ENCODE data around the gene TSPAN5.

Gene TSPAN5

DNA sequence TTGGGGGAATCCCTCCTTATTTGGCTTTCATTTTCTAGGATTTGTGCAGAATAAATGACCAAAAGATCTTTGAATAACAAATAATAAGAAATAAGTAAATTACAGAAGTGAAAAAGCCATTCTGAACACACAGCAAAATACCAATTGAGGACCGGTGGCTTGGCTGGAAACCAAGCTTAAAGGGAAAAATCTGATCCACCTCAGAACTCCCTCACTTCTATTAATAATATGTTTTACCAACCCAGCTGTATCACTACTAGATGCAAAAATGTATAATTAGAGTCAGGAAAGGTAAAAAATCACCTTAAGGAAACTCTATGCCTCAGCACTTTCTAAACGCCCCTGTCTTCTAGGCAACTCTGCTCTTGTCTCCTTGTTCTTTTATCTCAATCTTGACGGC, 77.3 kb downstream of the TSPAN5 start:
- DNase-seq: no peak

DNA sequence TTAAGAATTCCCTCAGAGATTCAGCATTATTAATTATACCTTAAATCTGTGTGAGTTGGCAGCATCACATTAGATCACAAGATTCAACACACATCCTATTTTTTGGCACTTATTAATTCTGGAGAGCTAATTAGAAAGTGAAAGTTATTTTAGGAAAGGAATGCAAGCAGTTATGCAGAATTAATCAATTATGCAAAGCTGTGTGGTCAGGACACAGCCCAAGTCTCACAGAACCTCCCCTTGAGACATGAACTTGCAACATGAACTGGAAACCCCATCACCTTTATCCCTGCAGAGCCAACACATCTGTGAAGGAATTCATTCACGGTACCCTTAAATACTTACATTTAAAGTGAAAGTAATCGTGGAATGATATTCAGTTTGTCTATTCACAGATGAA, 80.5 kb downstream of the TSPAN5 start:
- DNase-seq: no peak

DNA sequence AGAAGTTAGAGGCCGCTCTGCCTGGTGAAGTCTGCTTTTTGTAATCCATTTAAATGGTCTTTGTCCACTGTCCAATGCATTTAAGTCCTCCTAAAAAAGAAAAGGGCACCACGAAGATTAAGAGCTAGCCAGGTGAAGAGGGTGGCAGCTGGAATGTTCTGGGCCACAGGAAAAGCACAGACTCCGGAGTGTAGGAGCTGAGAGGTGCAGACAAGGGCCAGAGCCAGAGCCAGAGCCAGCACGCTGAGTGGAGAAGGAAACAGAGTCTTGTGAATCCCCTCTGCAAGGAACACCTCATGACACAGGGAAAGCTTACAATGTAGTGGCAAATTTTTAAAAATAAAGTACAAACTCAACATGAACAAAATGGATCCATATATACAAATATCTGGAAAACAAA, 83.6 kb downstream of the TSPAN5 start:
- no peak for DNase-seq

DNA sequence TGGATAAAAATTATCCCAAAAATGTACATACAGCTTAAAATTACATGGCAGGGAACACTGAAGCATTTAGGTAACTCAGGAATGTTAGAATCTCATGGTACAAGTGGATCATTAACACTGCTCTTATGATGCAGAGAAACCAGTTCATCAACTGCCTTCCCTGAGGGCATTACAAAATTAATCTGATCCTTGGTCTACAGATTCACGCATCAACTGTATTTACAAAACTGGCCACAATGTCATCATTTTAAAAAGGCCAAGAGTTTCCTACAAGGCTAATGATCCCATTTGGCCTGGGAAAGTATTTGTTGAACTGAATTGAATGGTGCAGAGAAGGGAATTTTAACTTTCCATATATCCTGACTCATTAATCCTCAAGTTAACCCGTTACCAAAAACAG, 84.6 kb downstream of the TSPAN5 start:
- DNase-seq: no peak

DNA sequence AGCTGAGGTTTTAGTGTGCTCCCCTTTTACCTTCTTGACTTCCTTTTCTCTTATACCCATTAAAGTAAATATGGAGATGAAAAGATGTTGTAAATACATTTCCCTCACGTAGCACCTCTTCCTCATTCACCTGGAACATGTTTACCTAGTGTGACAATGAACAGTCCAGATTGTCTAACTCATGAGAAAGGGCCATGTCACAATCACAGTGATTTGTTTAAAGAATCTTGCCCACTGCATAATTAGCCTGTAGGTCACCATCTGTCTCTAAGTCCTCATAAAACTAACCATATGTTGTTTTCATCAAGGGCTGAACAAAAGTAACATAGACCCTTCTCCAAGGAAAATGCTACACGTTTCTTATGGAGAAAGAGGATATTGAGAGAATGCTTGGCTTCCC, 85.7 kb downstream of the TSPAN5 start:
- peak; percentile 91 for DNase-seq

DNA sequence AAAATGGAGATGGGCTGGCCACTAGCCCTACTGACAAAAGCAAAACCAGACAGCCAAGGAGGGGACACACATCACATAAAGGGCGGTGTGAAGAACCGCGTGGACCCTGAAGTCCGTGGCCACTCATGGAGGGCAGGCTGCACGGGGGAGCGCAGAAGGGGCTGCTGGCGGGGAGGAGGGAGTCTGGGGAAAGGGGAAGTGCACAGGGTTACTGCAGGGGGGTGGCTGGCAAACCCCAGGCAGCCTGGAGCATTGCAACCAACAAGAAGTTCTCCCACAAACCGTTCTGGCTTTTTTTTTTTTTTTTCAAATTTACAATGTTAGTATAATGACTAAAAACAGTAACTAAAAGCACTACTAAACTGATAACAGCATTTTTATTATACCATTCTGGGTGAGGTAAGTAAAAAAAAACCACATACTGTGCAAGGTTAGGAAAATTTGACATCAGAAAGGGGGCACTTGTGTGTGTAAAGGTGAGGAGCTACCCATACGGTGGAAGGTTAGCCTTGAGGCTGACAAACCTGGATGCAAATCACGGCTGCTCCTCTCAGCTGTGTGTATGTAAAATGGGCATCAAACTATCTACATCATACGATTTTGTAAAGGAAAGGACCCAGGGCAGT, 87.1 kb downstream of the TSPAN5 start:
- no peak for DNase-seq

DNA sequence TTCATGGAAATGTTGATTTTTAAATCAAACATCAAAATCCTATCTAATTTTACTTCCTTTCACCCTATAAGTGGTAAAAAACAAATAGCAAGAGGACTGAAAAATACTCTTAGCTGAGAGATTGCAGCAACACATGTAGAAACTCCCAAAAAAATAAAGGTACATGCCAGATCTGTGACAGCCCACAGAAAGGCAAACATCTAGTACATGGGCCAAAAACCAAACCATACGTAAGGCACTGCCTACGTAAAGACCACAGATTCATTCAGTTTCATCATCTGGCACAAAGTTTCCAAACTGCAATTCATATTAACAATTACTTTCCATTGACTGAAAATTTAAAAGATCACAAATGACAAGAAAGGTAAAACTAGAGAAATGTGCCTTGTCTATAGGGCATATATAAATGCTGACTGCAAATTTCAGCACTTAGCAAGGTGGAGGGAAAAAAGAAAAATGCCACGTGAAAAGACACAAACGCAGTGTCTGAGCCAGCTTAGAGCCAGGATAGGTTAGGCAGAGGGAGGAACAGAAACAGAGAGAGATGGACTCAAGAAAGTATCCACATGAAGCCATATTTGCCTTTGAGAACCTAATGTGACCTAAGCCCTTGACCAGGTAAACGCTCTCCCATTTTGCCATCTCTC, 88.1 kb downstream of the TSPAN5 start:
- no peak for DNase-seq

DNA sequence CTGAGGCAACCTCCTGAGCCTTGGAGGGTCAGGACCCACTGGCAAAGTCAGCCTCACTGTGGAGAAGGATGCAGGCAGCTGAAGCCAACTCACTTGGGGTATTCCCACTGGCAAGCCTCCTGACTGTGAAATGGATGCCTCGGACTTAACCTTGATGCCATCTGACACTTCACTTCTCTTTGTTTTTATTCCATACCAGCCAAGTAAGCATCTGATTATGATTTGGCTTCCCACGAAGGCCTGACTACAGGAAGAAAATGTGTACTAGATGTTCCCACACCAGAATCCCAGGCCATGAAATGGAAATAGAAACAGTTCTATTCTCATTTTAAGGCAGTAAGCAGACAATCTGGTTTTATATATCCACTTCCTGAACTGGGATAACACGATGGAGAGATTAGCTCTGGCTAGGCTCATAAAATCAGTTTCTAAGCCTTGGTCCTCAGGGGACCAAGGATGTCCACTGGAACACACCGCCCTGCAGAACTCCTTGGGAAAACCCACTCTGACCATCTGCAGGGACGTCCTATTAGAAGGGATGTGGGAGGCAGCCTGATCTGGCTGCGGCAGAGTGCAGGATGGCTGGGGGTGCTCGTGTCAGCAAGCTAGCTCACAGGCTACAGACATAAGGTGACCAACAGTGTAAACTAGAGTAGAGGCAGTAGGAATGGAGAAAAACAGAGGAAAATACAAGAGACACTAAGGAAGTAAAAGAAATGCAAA, 89.3 kb downstream of the TSPAN5 start:
- DNase-seq: no peak

DNA sequence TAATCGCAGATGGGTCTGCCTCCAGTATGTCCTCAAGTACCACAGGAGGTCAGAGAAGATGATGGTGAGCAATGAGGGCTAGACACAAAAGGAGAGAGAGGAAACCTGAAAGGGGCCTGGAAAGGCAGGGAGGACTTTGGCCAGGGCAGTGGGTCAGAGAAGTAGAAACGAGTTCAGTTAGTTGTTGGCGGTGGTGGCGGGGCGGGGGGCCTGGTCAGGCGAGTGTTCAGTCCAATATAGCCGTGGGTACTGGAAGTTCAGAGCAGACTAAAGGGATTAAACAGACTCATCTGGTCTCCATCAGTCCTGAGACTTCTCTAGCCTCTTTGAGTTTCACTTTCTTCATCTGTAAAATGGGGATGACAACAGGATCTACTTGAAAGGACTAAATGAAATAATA, 90.8 kb downstream of the TSPAN5 start:
- no peak for DNase-seq

DNA sequence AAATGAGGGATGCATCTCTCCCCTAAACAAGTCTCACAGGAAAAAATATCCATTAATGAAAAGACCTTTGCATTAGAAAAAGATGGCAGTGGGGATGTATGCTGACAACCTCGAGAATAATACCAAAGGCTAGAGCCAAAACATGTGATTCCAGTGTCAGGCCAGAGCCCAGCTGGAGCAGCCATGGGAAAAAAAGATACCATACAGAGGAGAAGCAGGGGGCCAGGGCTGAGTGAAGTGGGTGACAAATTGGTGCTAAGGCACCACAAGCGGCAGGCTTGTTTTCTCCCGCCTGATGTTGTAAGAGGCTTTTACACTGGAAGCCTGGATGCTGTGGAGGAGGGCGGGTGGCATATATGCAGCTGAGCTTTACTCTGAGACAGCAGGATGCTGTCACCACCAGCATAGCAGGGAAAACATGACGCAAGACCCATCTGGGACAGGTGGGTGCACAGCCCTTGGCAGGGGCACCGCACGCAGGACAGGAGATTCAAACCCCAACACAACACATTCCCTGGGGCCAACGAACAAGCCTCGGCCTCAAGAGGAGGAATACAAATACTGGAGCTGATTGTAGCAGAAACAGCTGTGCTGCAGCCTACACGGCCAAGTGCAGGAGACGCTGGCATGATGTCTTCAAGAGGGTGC, 91.9 kb downstream of the TSPAN5 start:
- peak; percentile 91 for DNase-seq

DNA sequence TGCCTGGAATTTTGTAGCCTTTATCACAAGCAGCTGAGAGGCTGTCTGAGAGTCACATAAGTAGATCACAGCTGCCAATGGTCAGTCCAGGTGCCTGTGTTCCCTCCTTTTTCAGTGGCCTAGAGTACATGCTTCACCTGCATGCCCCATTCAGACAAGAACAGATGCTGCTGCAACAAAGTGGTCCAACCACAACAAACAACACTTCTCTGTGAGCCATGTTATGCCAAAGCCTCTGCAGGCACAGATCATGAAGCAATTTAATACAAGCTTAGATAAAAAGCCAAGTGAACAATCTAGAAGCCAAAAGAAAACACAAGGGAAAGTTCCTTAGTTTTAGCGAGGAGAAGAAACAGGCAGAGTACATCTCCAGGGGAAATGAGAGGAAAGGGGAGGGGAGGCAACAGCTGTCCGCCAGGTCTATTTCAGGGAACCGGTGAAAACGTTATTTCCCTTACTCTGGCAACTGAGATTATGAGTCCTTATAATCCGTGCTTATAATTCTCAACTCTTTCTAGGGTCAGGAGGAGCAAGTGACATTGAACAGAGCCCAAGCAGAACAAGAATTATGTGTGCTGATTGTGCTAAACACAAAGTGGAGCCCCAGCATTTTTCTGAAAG, 92.6 kb downstream of the TSPAN5 start:
- peak; percentile 75 for DNase-seq

DNA sequence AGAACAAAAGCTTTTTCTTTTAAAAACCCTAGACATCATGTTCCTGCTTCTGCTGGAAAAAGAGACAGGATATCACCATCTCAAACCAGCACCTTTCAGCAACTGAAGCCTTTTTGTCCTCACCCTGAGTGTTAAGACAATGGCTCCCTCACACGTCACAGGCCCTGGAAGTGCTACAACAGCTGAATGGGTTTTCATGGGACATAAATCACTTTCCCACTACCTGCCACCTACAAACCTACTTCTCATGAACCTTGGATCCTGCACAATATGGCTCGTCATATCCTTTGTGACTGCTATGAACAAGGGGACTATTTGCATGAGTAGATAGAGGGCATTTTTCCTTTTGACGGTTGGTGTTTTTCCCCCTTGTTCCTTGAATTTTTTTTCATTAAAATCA, 93.6 kb downstream of the TSPAN5 start:
- no peak for DNase-seq

DNA sequence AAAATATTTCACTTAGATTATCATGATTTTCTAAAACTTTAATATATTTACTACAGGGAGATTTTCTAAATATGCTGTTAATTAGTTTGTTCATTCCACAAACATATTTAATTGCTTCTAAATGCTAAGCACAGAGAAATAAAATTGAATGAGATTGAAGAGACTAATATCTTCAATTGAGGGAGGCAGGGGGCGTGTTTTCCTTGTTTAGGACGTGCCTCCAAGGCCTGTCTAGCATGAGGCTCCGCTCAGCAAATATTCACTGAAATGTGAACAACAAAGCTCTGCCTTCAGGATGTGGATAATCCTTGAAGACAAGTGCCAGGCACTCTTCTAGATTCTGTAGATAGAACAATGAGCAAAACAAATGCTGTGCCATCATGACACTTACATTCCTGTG, 98.1 kb downstream of the TSPAN5 start:
- DNase-seq: no peak

DNA sequence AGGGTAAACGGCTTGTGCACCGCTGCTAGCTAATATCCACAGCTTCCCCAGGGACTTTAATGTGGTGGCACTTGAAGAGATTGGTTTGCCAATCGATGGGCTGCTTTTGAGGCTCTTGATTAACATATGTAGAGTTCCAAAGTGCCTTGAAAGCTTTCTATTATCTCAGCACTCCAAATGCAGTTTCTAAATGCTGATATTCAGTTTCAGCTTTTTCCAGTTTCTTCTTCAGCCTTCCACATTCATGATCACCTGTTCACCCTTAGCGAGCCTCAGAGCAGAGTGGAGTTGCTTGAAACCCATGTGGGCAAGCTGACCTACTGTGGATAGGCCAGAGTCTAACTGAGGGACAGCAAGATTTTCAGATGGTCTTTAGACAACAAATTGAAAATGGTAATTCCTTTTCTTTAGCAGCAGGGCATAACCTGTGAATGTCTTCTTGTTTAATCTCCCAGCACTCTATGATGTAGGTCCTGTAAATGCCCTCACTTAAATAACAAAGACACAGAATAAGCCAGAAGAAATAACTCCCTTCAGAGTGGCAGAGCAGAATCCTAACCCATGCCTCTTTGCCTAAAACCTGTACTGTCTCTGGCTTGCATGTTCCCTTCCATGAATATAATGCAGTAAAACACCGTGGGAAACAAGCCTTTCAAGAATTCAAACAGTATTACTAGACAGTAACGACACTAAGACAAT, 99.8 kb downstream of the TSPAN5 start:
- no peak for DNase-seq

DNA sequence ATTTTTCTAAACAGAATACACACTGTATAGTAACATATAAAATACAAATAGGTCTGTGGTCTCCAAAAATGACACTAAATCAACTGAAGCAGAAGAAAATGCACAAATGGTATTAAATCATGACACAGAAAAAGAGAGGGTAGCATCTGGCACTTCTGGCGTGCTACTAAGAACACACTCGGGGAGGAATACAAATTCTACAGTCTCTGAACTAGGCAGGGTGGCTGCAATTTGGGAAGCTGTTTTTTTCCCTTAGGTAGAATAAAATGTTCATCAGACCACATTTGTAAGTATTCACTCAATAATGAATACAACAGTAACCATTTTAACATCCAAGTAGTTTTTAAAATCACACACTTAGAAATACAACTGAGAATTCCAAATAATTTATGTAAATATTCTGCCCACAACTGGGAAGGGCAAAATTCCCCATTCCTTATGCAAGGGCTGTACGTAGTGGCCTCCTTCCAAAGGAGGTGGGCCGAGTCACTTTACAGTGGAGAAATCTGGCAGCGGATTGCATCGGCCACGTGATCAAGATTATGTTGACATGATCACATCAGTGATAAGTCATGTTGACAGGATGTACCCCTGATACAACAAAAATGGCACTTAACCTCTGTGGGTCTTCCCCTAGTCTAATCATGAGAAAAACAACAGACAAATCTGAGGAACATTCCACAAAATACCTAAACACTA, 101.1 kb downstream of the TSPAN5 start:
- DNase-seq: peak; percentile 83

DNA sequence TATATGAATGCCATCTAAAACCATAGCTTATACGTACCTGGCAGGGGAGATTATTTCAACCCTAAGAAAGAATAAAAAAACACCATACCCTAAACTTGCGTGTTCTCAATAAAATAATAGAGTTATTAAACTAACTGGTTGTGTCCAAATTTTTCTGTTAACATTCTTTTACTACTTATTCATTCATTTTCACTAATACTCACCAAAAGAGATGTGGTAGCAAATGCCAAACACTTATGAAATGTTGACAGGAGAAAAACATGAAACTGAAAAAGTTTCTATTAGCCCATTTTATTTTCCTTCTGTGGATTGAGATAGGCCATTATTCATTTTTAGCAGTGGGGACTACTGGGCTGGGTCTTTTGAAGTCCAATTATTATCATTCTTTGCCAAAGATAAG, 102.0 kb downstream of the TSPAN5 start:
- no peak for DNase-seq

DNA sequence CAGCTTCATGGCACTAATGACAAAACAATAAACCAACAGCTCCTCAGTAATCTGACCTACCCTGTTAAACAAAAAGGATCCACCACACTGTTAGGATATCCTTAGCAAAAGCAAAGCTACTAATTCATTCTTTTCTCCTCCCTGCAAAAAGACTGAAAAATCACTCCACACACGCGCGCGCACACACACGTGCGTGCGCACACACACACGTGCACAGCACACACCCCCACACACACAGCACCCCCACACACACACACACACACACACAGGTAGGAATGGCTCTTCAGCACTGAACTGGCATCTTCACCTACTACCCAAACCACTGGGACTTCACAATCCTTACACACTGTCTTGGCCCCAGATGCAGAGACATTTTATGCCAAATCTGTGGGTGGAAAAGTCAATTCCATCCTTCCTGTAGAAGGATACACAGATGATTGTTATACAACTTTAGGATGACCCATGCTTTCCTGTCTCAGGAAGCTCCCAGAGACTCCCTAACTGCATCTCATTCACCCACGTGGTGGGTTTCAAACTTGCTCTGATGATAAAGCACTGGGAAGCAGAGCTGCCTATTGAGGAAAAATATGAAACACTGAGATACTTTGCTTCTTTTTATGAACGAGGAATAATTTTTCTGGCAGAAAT, 102.5 kb downstream of the TSPAN5 start:
- DNase-seq: no peak

DNA sequence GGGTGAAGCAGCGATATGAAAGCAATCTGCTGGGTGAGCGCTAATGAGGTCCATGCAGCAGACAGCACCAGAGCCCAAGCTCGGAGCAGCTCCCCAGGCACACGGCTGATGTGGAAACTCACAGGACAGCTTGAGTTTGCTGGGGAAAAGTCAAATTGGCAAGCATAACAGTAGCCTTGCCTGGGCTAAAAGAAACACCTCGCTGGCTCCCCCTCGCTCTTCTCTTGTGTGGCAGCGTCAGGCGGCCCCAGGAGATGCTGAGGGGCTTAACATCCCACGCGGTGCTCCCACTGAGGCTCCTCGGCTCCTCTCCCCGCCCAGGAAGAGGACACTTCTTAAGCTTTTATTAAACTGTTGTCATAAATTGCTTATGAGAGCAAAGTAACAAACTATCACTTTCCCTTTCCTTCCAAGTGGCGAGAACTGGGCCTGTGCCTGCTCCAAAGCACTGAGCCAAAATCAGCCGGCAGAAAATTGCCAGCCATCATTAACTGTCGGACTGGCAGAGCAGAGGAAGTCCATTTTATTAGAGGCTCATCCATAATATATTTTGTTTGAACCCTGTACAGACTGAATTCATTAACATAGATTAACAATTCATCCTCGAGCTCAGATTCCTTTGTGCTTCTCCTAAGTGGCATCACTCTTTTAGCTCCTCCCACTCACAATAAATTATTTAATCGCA, 111.4 kb downstream of the TSPAN5 start:
- peak; percentile 22 for DNase-seq

DNA sequence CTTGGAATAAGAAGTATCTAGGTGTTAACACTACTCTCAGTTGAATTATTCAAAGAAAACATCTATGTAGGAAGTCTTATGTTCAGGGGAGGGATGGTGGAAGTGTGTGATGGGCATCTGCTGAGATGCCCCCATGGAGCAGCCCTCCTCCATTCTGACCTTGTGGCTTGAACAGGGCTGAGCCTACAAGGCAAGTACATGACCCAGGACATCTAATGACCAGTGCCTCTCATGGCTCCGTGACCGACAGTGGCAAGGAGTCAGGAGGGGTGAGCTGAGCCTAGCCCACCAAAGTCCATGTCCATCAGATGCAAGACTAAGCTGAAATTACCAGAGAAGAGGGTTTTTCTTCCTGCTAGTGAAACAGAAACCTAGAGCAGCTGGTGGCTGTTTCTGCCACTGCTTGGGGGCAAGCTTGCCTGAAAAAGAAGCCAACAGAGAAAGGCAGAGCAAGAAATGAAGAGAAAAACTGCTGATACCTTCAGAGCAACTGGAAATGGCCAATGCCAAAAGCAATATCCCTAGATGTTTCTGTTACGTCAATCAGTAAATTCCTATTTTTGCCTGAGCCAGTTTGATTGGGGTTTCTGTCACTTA, 113.5 kb downstream of the TSPAN5 start:
- DNase-seq: peak; percentile 10

DNA sequence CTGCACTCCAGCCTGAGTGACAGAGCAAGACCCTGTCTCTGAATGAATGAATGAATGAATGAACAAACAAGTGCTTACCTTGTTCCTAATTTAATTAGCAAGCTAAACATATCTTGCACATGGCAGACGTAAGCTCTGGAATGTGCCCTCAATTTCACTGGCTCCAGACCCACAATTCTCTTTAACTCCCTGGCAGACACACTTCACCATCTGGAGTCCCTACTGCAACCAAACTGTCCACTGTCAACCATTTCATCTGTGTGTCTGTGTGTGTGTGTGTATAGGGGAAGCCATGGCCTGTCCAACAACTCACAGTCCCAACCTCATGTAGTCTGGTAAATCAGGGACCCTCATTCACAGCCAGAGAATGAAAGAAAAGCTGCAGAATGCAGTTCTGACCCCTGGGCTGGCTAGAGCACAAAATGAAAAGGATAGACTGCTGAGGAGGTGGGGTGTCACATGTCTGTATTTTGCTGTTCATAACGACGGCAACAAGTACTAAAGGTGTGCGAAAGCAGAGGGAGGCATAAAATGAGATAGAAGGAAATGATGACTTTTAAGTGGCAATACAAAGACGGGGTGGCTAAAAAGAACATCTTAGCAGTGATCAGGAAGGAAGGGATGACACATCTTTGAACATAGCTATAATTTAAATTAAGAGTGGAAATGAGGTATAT, 114.1 kb downstream of the TSPAN5 start:
- DNase-seq: no peak
